ENCODE results near the gene IL20.

DNA sequence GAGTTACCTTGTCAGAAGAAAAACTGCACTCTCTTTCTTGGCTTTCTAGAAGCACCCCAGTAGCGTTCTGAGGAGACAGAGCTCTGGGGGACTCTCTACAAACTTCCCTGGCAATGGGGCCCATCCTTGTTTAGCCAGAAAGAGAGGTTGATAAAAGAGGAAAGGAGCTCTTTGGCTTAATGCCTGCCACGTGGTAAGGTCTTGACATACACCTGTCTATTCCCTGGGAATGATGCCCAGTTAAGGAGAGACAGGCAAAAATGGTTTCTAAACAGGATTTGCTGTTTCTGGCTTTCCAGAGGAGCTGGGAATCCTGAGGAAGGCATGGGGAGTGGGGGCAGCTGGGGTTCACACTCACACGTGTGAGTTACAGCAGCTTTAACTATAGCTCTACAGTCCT, 30.2 kb upstream of the IL20 start:
- TF ChIP-seq, protein P1, sequence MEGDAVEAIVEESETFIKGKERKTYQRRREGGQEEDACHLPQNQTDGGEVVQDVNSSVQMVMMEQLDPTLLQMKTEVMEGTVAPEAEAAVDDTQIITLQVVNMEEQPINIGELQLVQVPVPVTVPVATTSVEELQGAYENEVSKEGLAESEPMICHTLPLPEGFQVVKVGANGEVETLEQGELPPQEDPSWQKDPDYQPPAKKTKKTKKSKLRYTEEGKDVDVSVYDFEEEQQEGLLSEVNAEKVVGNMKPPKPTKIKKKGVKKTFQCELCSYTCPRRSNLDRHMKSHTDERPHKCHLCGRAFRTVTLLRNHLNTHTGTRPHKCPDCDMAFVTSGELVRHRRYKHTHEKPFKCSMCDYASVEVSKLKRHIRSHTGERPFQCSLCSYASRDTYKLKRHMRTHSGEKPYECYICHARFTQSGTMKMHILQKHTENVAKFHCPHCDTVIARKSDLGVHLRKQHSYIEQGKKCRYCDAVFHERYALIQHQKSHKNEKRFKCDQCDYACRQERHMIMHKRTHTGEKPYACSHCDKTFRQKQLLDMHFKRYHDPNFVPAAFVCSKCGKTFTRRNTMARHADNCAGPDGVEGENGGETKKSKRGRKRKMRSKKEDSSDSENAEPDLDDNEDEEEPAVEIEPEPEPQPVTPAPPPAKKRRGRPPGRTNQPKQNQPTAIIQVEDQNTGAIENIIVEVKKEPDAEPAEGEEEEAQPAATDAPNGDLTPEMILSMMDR (IDR thresholded peaks at IDR 0.05) = no peak
- TF ChIP-seq SIN3A (IDR thresholded peaks at IDR 0.05; ENCODE audit: borderline replicate concordance, insufficient read depth, low read depth, low read length) = no peak
- TF ChIP-seq POLR2AphosphoS5 (IDR thresholded peaks at IDR 0.05; ENCODE audit: low read depth, low read length) = no peak
- TF ChIP-seq, protein P2, sequence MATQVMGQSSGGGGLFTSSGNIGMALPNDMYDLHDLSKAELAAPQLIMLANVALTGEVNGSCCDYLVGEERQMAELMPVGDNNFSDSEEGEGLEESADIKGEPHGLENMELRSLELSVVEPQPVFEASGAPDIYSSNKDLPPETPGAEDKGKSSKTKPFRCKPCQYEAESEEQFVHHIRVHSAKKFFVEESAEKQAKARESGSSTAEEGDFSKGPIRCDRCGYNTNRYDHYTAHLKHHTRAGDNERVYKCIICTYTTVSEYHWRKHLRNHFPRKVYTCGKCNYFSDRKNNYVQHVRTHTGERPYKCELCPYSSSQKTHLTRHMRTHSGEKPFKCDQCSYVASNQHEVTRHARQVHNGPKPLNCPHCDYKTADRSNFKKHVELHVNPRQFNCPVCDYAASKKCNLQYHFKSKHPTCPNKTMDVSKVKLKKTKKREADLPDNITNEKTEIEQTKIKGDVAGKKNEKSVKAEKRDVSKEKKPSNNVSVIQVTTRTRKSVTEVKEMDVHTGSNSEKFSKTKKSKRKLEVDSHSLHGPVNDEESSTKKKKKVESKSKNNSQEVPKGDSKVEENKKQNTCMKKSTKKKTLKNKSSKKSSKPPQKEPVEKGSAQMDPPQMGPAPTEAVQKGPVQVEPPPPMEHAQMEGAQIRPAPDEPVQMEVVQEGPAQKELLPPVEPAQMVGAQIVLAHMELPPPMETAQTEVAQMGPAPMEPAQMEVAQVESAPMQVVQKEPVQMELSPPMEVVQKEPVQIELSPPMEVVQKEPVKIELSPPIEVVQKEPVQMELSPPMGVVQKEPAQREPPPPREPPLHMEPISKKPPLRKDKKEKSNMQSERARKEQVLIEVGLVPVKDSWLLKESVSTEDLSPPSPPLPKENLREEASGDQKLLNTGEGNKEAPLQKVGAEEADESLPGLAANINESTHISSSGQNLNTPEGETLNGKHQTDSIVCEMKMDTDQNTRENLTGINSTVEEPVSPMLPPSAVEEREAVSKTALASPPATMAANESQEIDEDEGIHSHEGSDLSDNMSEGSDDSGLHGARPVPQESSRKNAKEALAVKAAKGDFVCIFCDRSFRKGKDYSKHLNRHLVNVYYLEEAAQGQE (IDR thresholded peaks at IDR 0.05; ENCODE audit: insufficient read depth in 1 of 2, low read depth in 2 of 2, low read length in 1 of 2) = no peak
